GM23248 (cell line): ENCODE results near the gene TIAL1. TPM values are rescaled to one million over a fixed set of nuclear protein-coding genes. Genes with fewer than 3 reads are reported as not detected.
"Not testable (repeated sequence)": the region's sequence is repeated elsewhere in the genome, so short reads cannot be mapped to it uniquely, and the experiment has no call there.

Experiments used
- DNase-seq: peaks from one replicate; pipeline ENCODE4 v3.0.0-alpha.2; 2015
- H2AFZ ChIP-seq: fragments of 200-600 bp; sonication (generic); 2 replicates; pipeline ENCODE4 v1.6.1; 2016; ENCODE audit warnings: antibody characterized with exemption
- H3F3A ChIP-seq: fragments of 200-600 bp; sonication (generic); 2 replicates; pipeline ENCODE4 v1.6.1; 2016; ENCODE audit warnings: mild to moderate bottlenecking, antibody characterized with exemption, mixed run types; ENCODE audit not compliant: insufficient read depth
- H3K27ac ChIP-seq: fragments of 200-600 bp; sonication (generic); 2 replicates; pipeline ENCODE4 v1.5.1; 2016; ENCODE audit warnings: mild to moderate bottlenecking
- H3K27me3 ChIP-seq: fragments of 200-600 bp; sonication (generic); replicated peaks from 2 replicates; pipeline ENCODE4 v1.6.1; 2016; ENCODE audit warnings: mild to moderate bottlenecking; ENCODE audit not compliant: insufficient read depth
- H3K36me3 ChIP-seq: fragments of 200-600 bp; sonication (generic); 2 replicates; pipeline ENCODE4 v1.6.1; 2016; ENCODE audit warnings: low read depth, mild to moderate bottlenecking
- H3K4me1 ChIP-seq: fragments of 200-600 bp; sonication (generic); 2 replicates; pipeline ENCODE4 v1.6.1; 2016; ENCODE audit warnings: mild to moderate bottlenecking; ENCODE audit not compliant: insufficient read depth
- H3K4me2 ChIP-seq: fragments of 200-600 bp; sonication (generic); one replicate; pipeline ENCODE4 v1.6.1; 2016; ENCODE audit warnings: mild to moderate bottlenecking; ENCODE audit not compliant: unreplicated experiment
- H3K4me3 ChIP-seq: fragments of 200-600 bp; sonication (generic); 2 replicates; pipeline ENCODE4 v1.5.1; 2016; ENCODE audit warnings: mild to moderate bottlenecking
- H3K79me2 ChIP-seq: fragments of 200-600 bp; sonication (generic); 2 replicates; pipeline ENCODE4 v1.6.1; 2016; ENCODE audit warnings: mild to moderate bottlenecking; ENCODE audit not compliant: insufficient read depth
- H3K9ac ChIP-seq: fragments of 200-600 bp; sonication (generic); 2 replicates; pipeline ENCODE4 v1.6.1; 2016; ENCODE audit warnings: mild to moderate bottlenecking
- H3K9me2 ChIP-seq: fragments of 200-600 bp; sonication (generic); 2 replicates; pipeline ENCODE4 v1.6.1; 2016; ENCODE audit warnings: mixed run types, mild to moderate bottlenecking, moderate library complexity; ENCODE audit not compliant: insufficient read depth
- H3K9me3 ChIP-seq: fragments of 200-600 bp; sonication (generic); one replicate; pipeline ENCODE4 v1.6.1; 2017; ENCODE audit warnings: low read depth
- H4K20me1 ChIP-seq: fragments of 200-600 bp; sonication (generic); 2 replicates; pipeline ENCODE4 v1.6.0; 2016; ENCODE audit not compliant: insufficient read depth
- EZH2 ChIP-seq: fragments of 200-600 bp; sonication (generic); IDR thresholded peaks from 2 replicates; pipeline ENCODE4 v1.6.1; 2018; ENCODE audit warnings: antibody characterized with exemption, mild to moderate bottlenecking; ENCODE audit not compliant: insufficient read depth, poor library complexity, severe bottlenecking
- EZH2phosphoT487 ChIP-seq: fragments of 200-600 bp; sonication (generic); IDR thresholded peaks from 2 replicates; pipeline ENCODE4 v1.6.1; 2018; ENCODE audit warnings: antibody characterized with exemption, moderate library complexity, mild to moderate bottlenecking, low read depth; ENCODE audit not compliant: insufficient read depth
- WGBS, 2 experiments: methylation state at CpG; one replicate each; pipeline ENCODE4 v1.1.6; 2015 to 2017; ENCODE audit warnings: low lambda C conversion rate in 2 of 2, low coverage in 1 of 2; ENCODE audit errors: missing lambda C conversion rate in 2 of 2; 5-methylcytosine and 5-hydroxymethylcytosine counted together
- in situ Hi-C: fragments of 300-500 bp; cut with MboI; formaldehyde crosslinking; loops from 2 replicates; pipeline ENCODE4 v1.15.0; 2020
- polyA plus RNA-seq: library from polyadenylated mRNA; unstranded; fragments of >200 nt; fragmentation: Nextera tagmentation; extraction: Ambion mirVana; gene quantifications from 2 replicates; pipeline ENCODE4 v1.2.1, GENCODE V29; 2016
- total RNA-seq: library from RNA; depleted of rRNA; stranded (reverse); fragments of >200 nt; shearing (Covaris generic); gene quantifications from 2 replicates; pipeline ENCODE4 v1.2.3, GENCODE V29; 2014

The TIAL1 gene
- total and polyA plus RNA-seq, 2 experiments from 2014 or later: 24.1 to 43.6 TPM

- H2AFZ ChIP-seq: no peak overlapping the region
- no peaks in the 10 kb centered on the region for H3K79me2 ChIP-seq
- in situ Hi-C loops: no loop called here
- no peaks in the 10 kb centered on the region for H3K27me3 ChIP-seq
- no peaks in the 10 kb centered on the region for H3K9me3 ChIP-seq
- no peaks in the 10 kb centered on the region for H3K9me2 ChIP-seq
- no peaks in the 10 kb centered on the region for H4K20me1 ChIP-seq
- H3K4me2 ChIP-seq: no peak overlapping the region
- no peak overlapping the region for H3K4me3 ChIP-seq
- no peak overlapping the region for H3K9ac ChIP-seq
- peaks cover 11% of the 10 kb centered on the region; the same call in 1 of the 2 replicates for H3K36me3 ChIP-seq
- 92 to 96% methylated on average over 8 of the region's 8 CpGs for WGBS, 2 experiments
- H3K4me1 ChIP-seq: no peaks in the 10 kb centered on the region
- no peak overlapping the region for H3K27ac ChIP-seq
- TF ChIP-seq EZH2phosphoT487 (no peak), EZH2 (no peak)
- DNase-seq: no peak
- H3F3A ChIP-seq: peaks cover 36% of the 10 kb centered on the region
Measured at GRCh38 chr10:119567978-119568377, 28.8 kb downstream of the TIAL1 start.

GRCh38 chr10:119562097-119562496 lies 34.7 kb downstream of the TIAL1 start:
- Histone ChIP-seq H3K4me1 (no peaks in the 10 kb centered on the region), H3K36me3 (no peaks in the 10 kb centered on the region), H3K4me2 (no peak overlapping the region), H3K9me2 (no peaks in the 10 kb centered on the region), H3K4me3 (no peak overlapping the region), H3K79me2 (no peaks in the 10 kb centered on the region), H2AFZ (no peak overlapping the region), H4K20me1 (no peaks in the 10 kb centered on the region), H3K27ac (no peak overlapping the region), H3K9me3 (no peaks in the 10 kb centered on the region), H3K9ac (no peak overlapping the region), H3F3A (no peaks in the 10 kb centered on the region), H3K27me3 (no peaks in the 10 kb centered on the region)
- in situ Hi-C loops: no loop called here
- 67 to 77% methylated on average over 4 of the region's 4 CpGs for WGBS, 2 experiments
- no peak for TF ChIP-seq EZH2phosphoT487
- TF ChIP-seq EZH2: no peak
- no peak for DNase-seq

- H3K4me2 ChIP-seq, H3K9me3 ChIP-seq, H3K79me2 ChIP-seq, H3K27me3 ChIP-seq, H3K4me3 ChIP-seq, in situ Hi-C loops, H3K9me2 ChIP-seq, H3F3A ChIP-seq, H4K20me1 ChIP-seq, H3K4me1 ChIP-seq, H3K9ac ChIP-seq, H3K27ac ChIP-seq, H2AFZ ChIP-seq, DNase-seq, H3K36me3 ChIP-seq: not testable (repeated sequence)
- WGBS, 2 experiments: 93% methylated on average over 30 of the region's 33 CpGs; no CpG with 5 or more reads in 1 of the 2 experiments
Measured at GRCh38 chr10:119559511-119559910, 37.3 kb downstream of the TIAL1 start.

- H3K9me3 ChIP-seq, H3K4me2 ChIP-seq, DNase-seq, H3K9ac ChIP-seq, H3K4me1 ChIP-seq, H3K36me3 ChIP-seq, H3K79me2 ChIP-seq, H3K27ac ChIP-seq, H3F3A ChIP-seq, H3K27me3 ChIP-seq, H4K20me1 ChIP-seq, H3K4me3 ChIP-seq, in situ Hi-C loops, H2AFZ ChIP-seq, H3K9me2 ChIP-seq: not testable (repeated sequence)
- WGBS, 2 experiments: 41 to 46% methylated on average over 2 of the region's 2 CpGs
Measured at GRCh38 chr10:119556081-119556480, 40.7 kb downstream of the TIAL1 start.

- Histone ChIP-seq H3K4me1 (no peaks in the 10 kb centered on the region), H3K9me2 (no peaks in the 10 kb centered on the region), H3K27me3 (0 out of 2 replicates have a peak, but pooled peaks cover 10% of the 10 kb centered on the region), H3K4me2 (no peak overlapping the region), H2AFZ (no peak overlapping the region), H4K20me1 (no peaks in the 10 kb centered on the region), H3F3A (no peaks in the 10 kb centered on the region; the same call in 1 of the 2 replicates), H3K79me2 (no peaks in the 10 kb centered on the region), H3K9ac (no peak overlapping the region), H3K27ac (no peak overlapping the region), H3K4me3 (no peak overlapping the region), H3K36me3 (no peaks in the 10 kb centered on the region), H3K9me3 (no peaks in the 10 kb centered on the region)
- WGBS, 2 experiments: 47 to 54% methylated on average over 6 of the region's 6 CpGs
- in situ Hi-C loops: no loop called here
- DNase-seq: no peak
- TF ChIP-seq EZH2: no peak
- no peak for TF ChIP-seq EZH2phosphoT487
Measured at GRCh38 chr10:119555178-119555784, 41.5 kb downstream of the TIAL1 start.
